Heart right ventricle (tissue), 16 donors: ENCODE results near the gene LINGO3. TPM values are rescaled to one million over a fixed set of nuclear protein-coding genes. Genes with fewer than 3 reads are reported as not detected.

ENCODE experiments used
- ATAC-seq, 8 donors: fragments of 200-7000 bp; cut with Tn5 transposase; one replicate each; pipeline ENCODE4 v1.9.1; 2020; ENCODE audit warnings: mild to moderate bottlenecking in 8 of 8, moderate library complexity in 8 of 8, moderate number of reproducible peaks in 1 of 8
- DNase-seq, 2 donors: peaks; one replicate each; pipeline ENCODE4 v3.0.0-alpha.2; 2020
- H3K27ac ChIP-seq, 10 donors: fragments of 200-600 bp; sonication (generic) in 2 of 10; one replicate each; pipeline versions ENCODE4 v1.5.0 to v1.8.0; 2020 to 2022; ENCODE audit warnings: mild to moderate bottlenecking in 3 of 10
- H3K27me3 ChIP-seq, 7 donors: fragments of 200-600 bp; one replicate each; pipeline ENCODE4 v1.8.0; 2021 to 2022; ENCODE audit warnings: mild to moderate bottlenecking in 2 of 7
- H3K36me3 ChIP-seq, 9 donors: fragments of 200-600 bp; sonication (generic) in 1 of 9; one replicate each; pipeline versions ENCODE4 v1.5.0 to v1.8.0; 2020 to 2022; ENCODE audit warnings: mild to moderate bottlenecking in 2 of 9
- H3K4me1 ChIP-seq, 9 donors: fragments of 200-600 bp; sonication (generic) in 1 of 9; one replicate each; pipeline versions ENCODE4 v1.5.0 to v1.8.0; 2020 to 2022; ENCODE audit warnings: mild to moderate bottlenecking in 4 of 9
- H3K4me3 ChIP-seq, 10 donors: fragments of 200-600 bp; sonication (generic) in 2 of 10; one replicate each; pipeline versions ENCODE4 v1.5.0 to v1.8.0; 2020 to 2022; ENCODE audit warnings: mild to moderate bottlenecking in 7 of 10, moderate library complexity in 2 of 10
- H3K9me3 ChIP-seq, 11 donors: fragments of 200-600 bp in 10 of 11; sonication (generic) in 2 of 11; one replicate each; pipeline versions ENCODE4 v1.5.0 to v1.8.0; 2013 to 2022; ENCODE audit warnings: mild to moderate bottlenecking in 2 of 11, control low read depth in 1 of 11, moderate library complexity in 1 of 11
- CTCF ChIP-seq, 9 donors: fragments of 200-600 bp; sonication (generic) in 2 of 9; IDR thresholded peaks; one replicate each; pipeline versions ENCODE4 v1.5.0 to v1.8.0; 2021 to 2022; ENCODE audit warnings: antibody characterized with exemption in 9 of 9, mild to moderate bottlenecking in 5 of 9, moderate library complexity in 1 of 9
- WGBS, 2 donors: extraction: QIAGEN DNeasy Blood & Tissue Kit; methylation state at CpG; one replicate each; pipeline ENCODE4 v1.1.7; 2013; ENCODE audit warnings: inconsistent platforms in 1 of 2; 5-methylcytosine and 5-hydroxymethylcytosine counted together
- intact Hi-C, 10 donors: fragments of 100-400 bp; cut with DNase I; formaldehyde crosslinking; loops; one replicate each; pipeline versions ENCODE4 v1.11.1 to v1.14.2; 2022
- polyA plus RNA-seq, 2 donors: library from polyadenylated mRNA; stranded (reverse); fragments of 200-250 nt; gene quantifications; one replicate each; pipeline ENCODE4 v1.2.3, GENCODE V29; 2013
- total RNA-seq, 10 donors: library from RNA; stranded (reverse); fragmentation: NEBNext Ultra II Directional in 3 of 10; extraction: Animal tissue kit (Norgen Biotek cat#: 25700) in 3 of 10; gene quantifications; one replicate each; pipeline versions ENCODE4 v1.2.1 to v1.2.4, GENCODE V29; 2021 to 2023
- donor health status: Arrhythmogenic right ventricular cardiomyopathy.
- donor health status: ischemic (EF 13 %, LVEDD 7.1; RV severe dilation, severe dysfunction).
- donor health status: healthy with polysubstance abuse.
- donor health status: DM: no; HTN: yes; CAD: no.
- donor health status: DM: no; HTN: no; CAD: no.
- donor health status: ischemic (EF 25% LVEDD 6.9; RV normal size, moderate dysfunction).
- donor health status: ischemic (EF 25% LVEDD 5.7; RV mildly dilated, moderate dysfunction).
- donor health status: healthy.
- donor health status: DM: yes; HTN: yes; CAD: no.
- donor health status: Ischemic cardiomyopathy.
- donor health status: ischemic (EF 35%, LVEDD 5.7; RV mildly dilated, moderate dysfunction).
- donor health status: nonischemic (EF 11% LVEDD 7.7; RV severe dilation, severe dysfunction).
- donor health status: DM: yes; HTN: yes; CAD: no.
- donor health status: PGD.
- donor health status: ischemic (EF 29% LVEDD 5.4; RV normal size, mild dysfunction).
- donor health status: nonischemic (EF 23%, LVEDD 6.1; RV moderate dilation, normal function).

The LINGO3 gene
- total and polyA plus RNA-seq, 12 donors = not detected

GRCh38 chr19:2315818-2316353 lies 7.9 kb upstream of the LINGO3 start:
- H3K27me3 ChIP-seq = peaks cover 0 to 27% (median 26%) of the 10 kb centered on the region in 7 donors
- ATAC-seq (peak; percentile 89 to 94 (median 93)), DNase-seq (peak; percentile 71 to 72)
- H3K9me3 ChIP-seq = peaks cover 0 to 14% (median 6%) of the 10 kb centered on the region in 11 donors
- peaks cover 0 to 22% (median 6%) of the 10 kb centered on the region in 9 donors for H3K4me1 ChIP-seq
- no peak overlapping the region for H3K4me3 ChIP-seq
- WGBS, 2 donors = 25 to 28% methylated on average over 22 of the region's 22 CpGs
- H3K36me3 ChIP-seq = no peaks in the 10 kb centered on the region
- TF ChIP-seq CTCF (IDR thresholded peaks at IDR 0.05) = peak; percentile 31 to 76 (median 69)
- intact Hi-C loops = loop anchor here in 9 of 10 donors (1.0 to 10.0 kb wide), 8 partner anchors 39 to 164 kb away; partner anchors contain the start of genes PLEKHJ1 (in 5 of the 9), SF3A2 (in 5 of the 9) and AP3D1 (in 1 of the 9)
- H3K27ac ChIP-seq = peak overlapping the region in 1 of 10 donors; percentile 70

DNA sequence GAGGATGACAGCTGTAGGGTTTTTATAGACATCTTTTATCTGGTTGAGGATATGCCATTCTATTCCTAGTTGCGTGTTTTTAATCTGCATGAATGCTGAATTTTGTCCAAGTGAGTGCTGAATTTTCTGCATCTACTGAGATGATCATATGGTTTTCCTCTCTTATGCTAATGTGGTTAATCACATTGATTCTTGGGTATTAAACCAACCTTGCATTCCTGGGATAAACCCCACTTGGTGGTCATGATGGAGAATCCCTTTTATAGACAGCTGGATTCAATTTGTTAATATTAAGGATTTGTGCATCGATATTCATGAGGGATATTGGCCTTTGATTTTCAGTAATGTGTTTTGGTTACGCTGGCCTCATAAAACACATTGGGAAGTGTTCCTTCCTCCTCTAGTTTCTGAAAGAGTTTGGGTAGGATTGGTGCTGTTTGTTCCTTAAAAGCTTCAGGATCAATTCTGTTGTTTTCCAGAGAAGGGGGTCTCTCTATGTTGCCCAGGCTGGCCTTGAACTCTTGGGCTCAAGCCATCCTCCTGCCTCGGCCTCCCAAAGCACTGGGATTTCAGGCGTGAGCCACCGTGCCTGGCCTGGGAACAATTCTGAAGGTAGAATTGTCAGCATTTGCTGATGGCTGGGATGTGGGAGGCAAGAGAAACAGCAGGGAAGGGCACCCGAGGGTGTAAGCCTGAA lies 7.3 kb upstream of the LINGO3 start:
- H3K4me3 ChIP-seq = no peak overlapping the region
- DNase-seq = no peak
- no peak for TF ChIP-seq CTCF (IDR thresholded peaks at IDR 0.05)
- intact Hi-C loops = loop anchor here in 8 of 10 donors (5.0 to 10.0 kb wide), 5 partner anchors 38 to 163 kb away; partner anchors contain the start of genes PLEKHJ1 (in 5 of the 8), SF3A2 (in 5 of the 8) and AP3D1 (in 1 of the 8)
- H3K27ac ChIP-seq = peak overlapping the region in 1 of 10 donors; percentile 70
- WGBS, 2 donors = 85 to 90% methylated on average over 7 of the region's 7 CpGs
- ATAC-seq = no peak
- H3K36me3 ChIP-seq = no peaks in the 10 kb centered on the region
- peaks cover 0 to 34% (median 32%) of the 10 kb centered on the region in 7 donors for H3K27me3 ChIP-seq
- H3K4me1 ChIP-seq = peaks cover 0 to 22% (median 6%) of the 10 kb centered on the region in 9 donors
- peaks cover 0 to 14% (median 6%) of the 10 kb centered on the region in 11 donors for H3K9me3 ChIP-seq

DNA sequence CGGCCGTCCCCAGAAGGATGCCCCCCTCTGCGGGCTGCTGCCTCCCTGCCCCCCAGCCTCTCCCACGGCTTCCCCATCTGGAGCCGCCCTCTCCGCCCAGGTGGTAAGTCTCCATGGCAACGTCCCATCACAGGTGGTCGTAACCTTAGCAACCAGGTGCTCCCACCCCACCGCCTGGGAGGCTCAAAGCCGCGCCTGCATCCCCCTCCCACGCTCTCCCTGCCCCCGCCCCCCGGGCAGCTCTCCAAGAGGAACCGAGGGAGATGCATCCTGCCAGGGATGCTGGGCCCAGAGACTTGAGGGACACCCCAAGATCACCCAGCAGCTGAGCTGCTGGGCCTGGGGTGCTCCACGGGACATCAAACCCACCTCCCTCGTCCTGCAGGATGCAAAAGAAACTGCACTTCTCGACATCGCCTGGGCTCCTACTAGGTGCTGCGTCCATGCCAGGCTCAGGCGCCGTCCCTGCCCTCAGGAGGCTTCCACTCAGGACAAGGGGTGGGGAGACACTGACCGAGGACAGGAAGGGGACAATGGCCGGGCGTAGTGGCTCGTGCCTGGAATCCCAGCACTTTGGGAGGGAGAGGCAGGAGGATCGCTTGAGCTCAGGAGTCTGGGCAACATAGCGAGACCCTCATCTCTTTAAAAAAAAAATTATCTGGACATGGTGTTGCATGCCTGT lies 5.0 kb upstream of the LINGO3 start:
- DNase-seq = no peak
- no peak for TF ChIP-seq CTCF (IDR thresholded peaks at IDR 0.05)
- peaks cover 0 to 14% (median 6%) of the 10 kb centered on the region in 11 donors for H3K9me3 ChIP-seq
- WGBS, 2 donors = 31 to 32% methylated on average over 28 of the region's 28 CpGs
- ATAC-seq = no peak
- H3K36me3 ChIP-seq = no peaks in the 10 kb centered on the region
- H3K27ac ChIP-seq = no peak overlapping the region
- intact Hi-C loops = loop anchor here in 1 of 10 donors (10.0 kb wide), 1 partner anchor 78 kb away; the partner anchor contains the start of genes PLEKHJ1 and SF3A2
- H3K4me1 ChIP-seq = peaks cover 0 to 20% (median 0%) of the 10 kb centered on the region in 9 donors
- H3K27me3 ChIP-seq = peaks cover 0 to 55% (median 53%) of the 10 kb centered on the region in 7 donors
- H3K4me3 ChIP-seq = no peak overlapping the region

DNA sequence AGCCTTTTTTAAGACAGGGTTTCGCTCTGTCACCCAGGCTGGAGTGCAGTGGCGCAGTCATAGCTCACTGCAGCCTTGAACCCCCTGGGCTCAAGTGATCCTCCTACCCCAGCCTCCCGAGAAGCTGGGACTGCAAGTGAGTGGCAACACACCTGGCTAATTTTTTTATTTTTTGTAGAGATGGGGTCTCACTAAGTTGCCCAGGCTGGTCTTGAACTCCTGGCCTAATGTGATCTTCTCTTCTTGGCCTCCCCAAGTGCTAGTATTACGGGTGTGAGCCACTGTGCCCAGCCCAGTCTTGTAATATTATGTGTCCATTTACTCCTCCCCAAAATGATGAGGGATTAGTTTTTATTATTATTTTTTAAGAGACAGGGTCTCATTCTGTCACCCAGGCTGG lies 3.1 kb upstream of the LINGO3 start:
- no peak overlapping the region for H3K4me3 ChIP-seq
- no peak overlapping the region for H3K27ac ChIP-seq
- no peaks in the 10 kb centered on the region for H3K36me3 ChIP-seq
- 97% methylated on average over 4 of the region's 4 CpGs for WGBS, 2 donors
- intact Hi-C loops = loop anchor here in 2 of 10 donors (2.0 to 10.0 kb wide), 2 partner anchors 26 to 76 kb away; partner anchors contain the start of genes PLEKHJ1 (in 1 of the 2) and SF3A2 (in 1 of the 2)
- peaks cover 0 to 73% (median 70%) of the 10 kb centered on the region in 7 donors for H3K27me3 ChIP-seq
- ATAC-seq = no peak
- no peak for DNase-seq
- H3K4me1 ChIP-seq = peaks cover 0 to 17% (median 0%) of the 10 kb centered on the region in 9 donors
- no peak for TF ChIP-seq CTCF (IDR thresholded peaks at IDR 0.05)
- H3K9me3 ChIP-seq = peaks cover 0 to 14% (median 6%) of the 10 kb centered on the region in 11 donors
